Measurements from ENCODE around the gene PCDHA13. TPM values are rescaled to one million over a fixed set of nuclear protein-coding genes. Genes with fewer than 3 reads are reported as not detected.

The PCDHA13 gene
- total RNA-seq, 1 experiment from 2014 or later: 1.0 TPM

DNA sequence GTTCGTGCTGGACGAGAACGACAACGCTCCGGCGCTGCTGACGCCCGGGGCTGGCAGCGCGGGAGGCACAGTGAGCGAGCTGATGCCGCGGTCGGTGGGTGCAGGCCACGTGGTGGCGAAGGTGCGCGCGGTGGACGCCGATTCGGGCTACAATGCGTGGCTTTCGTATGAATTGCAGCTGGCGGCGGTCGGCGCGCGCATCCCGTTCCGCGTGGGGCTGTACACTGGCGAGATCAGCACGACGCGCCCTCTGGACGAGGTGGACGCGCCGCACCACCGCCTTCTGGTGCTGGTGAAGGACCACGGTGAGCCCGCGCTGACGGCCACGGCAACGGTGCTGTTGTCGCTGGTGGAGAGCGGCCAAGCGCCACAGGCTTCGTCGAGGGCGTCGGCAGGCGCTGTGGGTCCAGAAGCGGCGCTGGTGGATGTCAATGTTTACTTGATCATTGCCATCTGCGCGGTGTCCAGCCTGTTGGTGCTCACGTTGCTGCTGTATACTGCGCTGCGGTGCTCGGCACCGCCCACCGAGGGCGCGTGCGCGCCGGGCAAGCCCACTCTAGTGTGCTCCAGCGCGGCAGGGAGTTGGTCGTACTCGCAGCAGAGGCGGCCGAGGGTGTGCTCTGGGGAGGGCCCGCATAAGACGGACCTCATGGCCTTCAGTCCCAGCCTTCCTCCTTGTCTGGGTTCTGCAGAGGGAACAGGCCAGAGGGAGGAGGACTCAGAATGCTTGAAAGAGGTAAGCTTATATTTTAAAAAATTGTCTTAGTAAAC is 2.2 kb downstream of the PCDHA13 start:
- no peak overlapping the region for H2BK15ac ChIP-seq (ENCODE audit: low read depth, low read length)
- H4K8ac ChIP-seq (replicated peaks; ENCODE audit: insufficient read length, low read depth, low read length): no peak overlapping the region
- H2BK5ac ChIP-seq (ENCODE audit: insufficient read length, low read length): no peak overlapping the region
- no peak overlapping the region for H2BK12ac ChIP-seq (ENCODE audit: insufficient read length, low read depth, low read length)
- no peak overlapping the region for H2BK120ac ChIP-seq (ENCODE audit: low read depth, low read length, poor library complexity, severe bottlenecking)
- H3K14ac ChIP-seq (ENCODE audit: insufficient read depth, low read length): no peak overlapping the region; the same call in 1 of the 2 replicates
- H2AK5ac ChIP-seq (ENCODE audit: insufficient read length, low read length): no peak overlapping the region
- no peak overlapping the region for H3K56ac ChIP-seq (ENCODE audit: insufficient read length, low read depth, low read length)
- no peak overlapping the region for H3K23ac ChIP-seq (ENCODE audit: insufficient read length, low read depth, low read length)
- no peak overlapping the region for H4K5ac ChIP-seq (ENCODE audit: insufficient read length, low read depth, low read length)
- peak; percentile 40 for DNase-seq
- Mint-ChIP-seq H3K27ac (no peak overlapping the region), H3K4me3 (no peak overlapping the region), H3K9me3 (no peaks in the 10 kb centered on the region), H3K36me3 (ENCODE audit: insufficient read depth in 1 of 3, low read depth in 3 of 3) (peaks cover 3 to 5% (median 4%) of the 10 kb centered on the region in 3 experiments; a peak in 6 of 7 replicates), H3K27me3 (ENCODE audit: low read depth) (no peaks in the 10 kb centered on the region), H3K4me1 (no peaks in the 10 kb centered on the region; a peak in 1 of 4 replicates)
- no peak overlapping the region for H3K9ac ChIP-seq (ENCODE audit: extremely low read depth, insufficient read length, low read length)
- no peak overlapping the region for H3K4me2 ChIP-seq (ENCODE audit: insufficient read depth, insufficient read length, low read length)
- no CpG with 5 or more reads among the region's 79 CpGs for WGBS (ENCODE audit: extremely low coverage, insufficient read length, low lambda C conversion rate)
- peaks cover 2% of the 10 kb centered on the region for H3K23me2 ChIP-seq (ENCODE audit: insufficient read length, low read depth, low read length, poor library complexity, severe bottlenecking)
- no peak overlapping the region for H3K18ac ChIP-seq (ENCODE audit: insufficient read length, low read depth, low read length)
- no peaks in the 10 kb centered on the region for H3K9me3 ChIP-seq (ENCODE audit: control insufficient read depth, low read depth, low read length)
- H2BK20ac ChIP-seq (ENCODE audit: low read depth, low read length, poor library complexity, severe bottlenecking): no peak overlapping the region
- H3K79me2 ChIP-seq (ENCODE audit: insufficient read depth, low read length): peaks cover 2% of the 10 kb centered on the region; the same call in 1 of the 2 replicates
- TF ChIP-seq CTCF (conservative IDR thresholded peaks at IDR 0.05): no peak
- no peaks in the 10 kb centered on the region for H3K27me3 ChIP-seq (ENCODE audit: insufficient read depth, low read length)
- H3K79me1 ChIP-seq (ENCODE audit: insufficient read depth, low read depth, low read length, poor library complexity, severe bottlenecking): no peaks in the 10 kb centered on the region
- H4K20me1 ChIP-seq (ENCODE audit: control insufficient read depth, insufficient read depth, insufficient read length): no peaks in the 10 kb centered on the region
- no peak overlapping the region for H4K91ac ChIP-seq (ENCODE audit: insufficient read length, low read depth, low read length)
- H3K4me1 ChIP-seq (ENCODE audit: insufficient read depth, low read length): no peaks in the 10 kb centered on the region
- H3K4ac ChIP-seq (ENCODE audit: low read depth, low read length): no peak overlapping the region
- no peak overlapping the region for H2AFZ ChIP-seq (ENCODE audit: low read length)
- H3T11ph ChIP-seq (ENCODE audit: low read length): no peak overlapping the region
- no peak overlapping the region for H3K27ac ChIP-seq (ENCODE audit: insufficient read length, low read depth, low read length)
